Kidney epithelial cell (primary cell): ENCODE measurements around the gene KCNB1. TPM values are rescaled to one million over a fixed set of nuclear protein-coding genes. Genes with fewer than 3 reads are reported as not detected.

Experiments
- DNase-seq: peaks from one replicate; pipeline ENCODE4 v3.0.0-alpha.2; 2010; ENCODE audit warnings: low read depth
- H3K27me3 ChIP-seq: 2 replicates; pipeline ENCODE4 v1.6.0; 2011; ENCODE audit warnings: low read length; ENCODE audit not compliant: control insufficient read depth, insufficient read depth
- H3K36me3 ChIP-seq: 2 replicates; pipeline ENCODE4 v1.5.1; 2011; ENCODE audit warnings: low read length; ENCODE audit not compliant: control insufficient read depth, insufficient read depth
- H3K4me3 ChIP-seq: 2 replicates; pipeline ENCODE4 v1.5.1; 2011; ENCODE audit warnings: low read depth, mild to moderate bottlenecking, control low read depth, low read length
- total RNA-seq: library from RNA; depleted of rRNA; stranded (reverse); fragments of >200 nt; gene quantifications from 2 replicates; pipeline ENCODE4 v1.2.3, GENCODE V29; 2015
- TF ChIP-seq, protein P1 (sequence below): IDR thresholded peaks from 2 replicates; pipeline ENCODE4 v1.5.1; 2011; ENCODE audit warnings: mild to moderate bottlenecking, moderate library complexity, low read length, control low read depth, inconsistent platforms; ENCODE audit not compliant: insufficient read depth, poor library complexity, severe bottlenecking

Gene KCNB1
- total RNA-seq = not detected in 2 replicates

DNA sequence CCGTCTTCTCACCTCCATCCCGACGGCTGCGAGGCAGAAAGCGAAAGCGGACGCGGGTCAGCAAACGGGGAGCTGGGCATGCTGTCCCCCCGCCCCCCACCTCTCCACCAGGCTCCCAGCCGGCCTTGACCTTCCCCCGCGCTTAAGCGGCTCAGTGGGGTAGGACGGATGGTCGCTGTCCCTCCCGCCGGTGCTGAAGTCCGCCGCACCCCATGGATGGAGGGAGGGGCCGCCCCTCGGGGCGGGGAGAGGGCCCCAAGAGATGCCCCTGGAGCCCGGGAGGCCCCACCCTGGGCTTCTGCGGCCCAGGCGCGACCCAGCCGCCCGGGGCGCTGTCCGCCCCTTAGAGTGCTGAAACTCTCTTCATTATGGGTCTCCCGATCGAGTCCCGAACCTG is at the start of gene KCNB1:
TSS of gene KCNB1 (minus strand) at position 48 of the 397 bp plus-strand sequence. CDS start 188 bp downstream, outside the sequence.
- H3K27me3 ChIP-seq = peaks cover 52% of the 10 kb centered on the region
- no peak for DNase-seq
- H3K4me3 ChIP-seq = no peak within 1 kb of the TSS
- TF ChIP-seq, protein P1, sequence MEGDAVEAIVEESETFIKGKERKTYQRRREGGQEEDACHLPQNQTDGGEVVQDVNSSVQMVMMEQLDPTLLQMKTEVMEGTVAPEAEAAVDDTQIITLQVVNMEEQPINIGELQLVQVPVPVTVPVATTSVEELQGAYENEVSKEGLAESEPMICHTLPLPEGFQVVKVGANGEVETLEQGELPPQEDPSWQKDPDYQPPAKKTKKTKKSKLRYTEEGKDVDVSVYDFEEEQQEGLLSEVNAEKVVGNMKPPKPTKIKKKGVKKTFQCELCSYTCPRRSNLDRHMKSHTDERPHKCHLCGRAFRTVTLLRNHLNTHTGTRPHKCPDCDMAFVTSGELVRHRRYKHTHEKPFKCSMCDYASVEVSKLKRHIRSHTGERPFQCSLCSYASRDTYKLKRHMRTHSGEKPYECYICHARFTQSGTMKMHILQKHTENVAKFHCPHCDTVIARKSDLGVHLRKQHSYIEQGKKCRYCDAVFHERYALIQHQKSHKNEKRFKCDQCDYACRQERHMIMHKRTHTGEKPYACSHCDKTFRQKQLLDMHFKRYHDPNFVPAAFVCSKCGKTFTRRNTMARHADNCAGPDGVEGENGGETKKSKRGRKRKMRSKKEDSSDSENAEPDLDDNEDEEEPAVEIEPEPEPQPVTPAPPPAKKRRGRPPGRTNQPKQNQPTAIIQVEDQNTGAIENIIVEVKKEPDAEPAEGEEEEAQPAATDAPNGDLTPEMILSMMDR = no peak
- H3K36me3 ChIP-seq = no peaks in the 10 kb centered on the region

DNA sequence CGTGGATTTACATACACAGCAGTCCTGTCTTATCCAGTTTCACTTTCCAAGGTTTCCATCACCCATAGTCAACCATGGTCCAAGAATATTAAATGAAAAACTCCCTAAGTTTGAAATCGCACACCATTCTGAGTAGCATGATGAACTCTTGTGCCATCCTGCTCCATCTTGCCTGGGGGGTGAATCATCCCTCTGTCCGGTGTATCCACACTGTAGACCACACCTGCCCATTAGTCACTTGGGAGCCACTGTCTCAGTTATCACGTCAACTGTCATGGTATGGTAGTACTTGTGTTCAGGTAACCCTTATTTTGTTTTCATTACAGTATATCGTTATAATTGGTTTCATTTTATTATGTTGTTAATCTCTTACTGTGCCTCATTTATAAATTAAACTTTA is 47.0 kb upstream of the KCNB1 start:
- DNase-seq = no peak
- H3K36me3 ChIP-seq = no peaks in the 10 kb centered on the region

GRCh38 chr20:49526568-49526967 is 44.1 kb upstream of the KCNB1 start:
- TF ChIP-seq, protein P1 = no peak
- no peak for DNase-seq
- H3K27me3 ChIP-seq = no peaks in the 10 kb centered on the region
- no peak overlapping the region for H3K4me3 ChIP-seq
- no peaks in the 10 kb centered on the region for H3K36me3 ChIP-seq

More for the DNA sequence above, 47.0 kb upstream of the KCNB1 start:
- TF ChIP-seq, protein P1 = no peak
- H3K27me3 ChIP-seq = no peaks in the 10 kb centered on the region
- no peak overlapping the region for H3K4me3 ChIP-seq

GRCh38 chr20:49526056-49526455 is 43.6 kb upstream of the KCNB1 start:
- TF ChIP-seq, protein P1 = no peak
- no peak for DNase-seq
- no peak overlapping the region for H3K4me3 ChIP-seq
- H3K27me3 ChIP-seq = no peaks in the 10 kb centered on the region
- H3K36me3 ChIP-seq = no peaks in the 10 kb centered on the region

DNA sequence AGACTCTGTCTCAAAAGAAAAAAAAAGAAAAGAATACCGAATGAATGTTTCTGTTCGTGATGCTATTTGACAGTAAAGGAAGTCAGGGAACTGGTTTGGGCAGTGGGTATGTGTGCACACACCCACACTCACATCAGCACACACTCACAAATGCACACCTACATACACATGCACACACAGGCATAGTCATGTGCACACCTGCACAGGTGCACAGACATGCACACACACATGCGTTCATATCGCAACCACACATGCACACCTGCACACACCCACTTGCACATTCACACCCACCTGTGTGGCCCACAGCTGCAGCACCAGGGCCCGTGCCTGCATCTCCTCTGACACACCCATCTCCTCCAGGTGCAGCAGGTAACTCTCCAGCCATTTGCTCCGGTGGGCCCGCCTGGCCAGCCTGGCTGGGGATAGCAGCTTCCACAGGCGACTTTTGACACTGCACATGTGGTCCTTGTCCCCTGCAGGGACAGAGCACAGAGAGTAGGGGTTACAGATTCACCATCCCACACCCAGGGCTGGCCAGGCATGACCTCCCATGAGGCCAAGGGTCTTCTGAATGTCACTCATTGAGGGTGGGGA is 41.4 kb upstream of the KCNB1 start:
- Histone ChIP-seq H3K4me3 (no peak overlapping the region), H3K27me3 (no peaks in the 10 kb centered on the region), H3K36me3 (no peaks in the 10 kb centered on the region)
- TF ChIP-seq, protein P1 = no peak
- DNase-seq = no peak

DNA sequence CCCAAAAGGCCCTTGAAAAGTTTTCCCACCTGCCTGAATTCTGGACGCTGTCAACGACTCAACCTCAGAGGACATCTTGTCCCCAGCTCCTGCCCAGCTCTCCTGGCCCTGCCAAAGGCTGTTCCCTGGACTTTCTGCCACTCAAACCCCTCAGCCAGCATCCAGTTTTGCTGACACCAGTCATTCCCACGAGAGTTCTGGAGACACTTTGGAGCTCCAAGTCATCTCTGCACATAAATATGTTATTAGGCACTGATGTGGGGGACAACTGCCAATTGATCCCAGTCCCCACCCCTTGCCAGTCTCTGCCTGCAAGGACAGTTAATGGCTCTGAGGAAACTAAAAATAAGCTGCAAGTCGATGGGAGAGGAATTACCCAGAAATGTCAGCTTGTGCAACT is 38.9 kb upstream of the KCNB1 start:
- no peak for DNase-seq
- no peak overlapping the region for H3K4me3 ChIP-seq
- TF ChIP-seq, protein P1 = no peak
- peaks cover 11% of the 10 kb centered on the region for H3K27me3 ChIP-seq
- H3K36me3 ChIP-seq = no peaks in the 10 kb centered on the region
